SK-N-SH (cell line): ENCODE data around the gene NFE2.
A peak's percentile ranks its signal among the peaks of the same experiment; 100 is the strongest.

ENCODE experiments used
- CHD2 ChIP-seq: fragments of 150-350 bp; IDR thresholded peaks from 2 replicates; pipeline ENCODE4 v1.6.1; 2018; ENCODE audit warnings: low read length; ENCODE audit not compliant: partially characterized antibody
- CTCF ChIP-seq: fragments of 200-600 bp; sonication (generic); IDR thresholded peaks from 2 replicates; pipeline ENCODE4 v1.6.1; 2017; ENCODE audit warnings: antibody characterized with exemption, mild to moderate bottlenecking, moderate library complexity
- EZH2phosphoT487 ChIP-seq: fragments of 200-600 bp; sonication (generic); IDR thresholded peaks from 2 replicates; pipeline ENCODE4 v1.6.1; 2017; ENCODE audit warnings: low read depth, mixed run types, mild to moderate bottlenecking, antibody characterized with exemption, moderate library complexity, borderline replicate concordance
- MAX ChIP-seq: IDR thresholded peaks from 2 replicates; pipeline ENCODE4 v1.4.0; 2012; ENCODE audit warnings: low read depth
- POLR2AphosphoS5 ChIP-seq: IDR thresholded peaks from 2 replicates; pipeline ENCODE4 v1.6.1; 2012; ENCODE audit warnings: low read depth, low read length
- RCOR1 ChIP-seq: fragments of 150-350 bp; IDR thresholded peaks from 2 replicates; pipeline ENCODE4 v1.6.1; 2017; ENCODE audit warnings: antibody characterized with exemption, low read length
- TAF1 ChIP-seq: IDR thresholded peaks from 2 replicates; pipeline ENCODE4 v1.6.1; 2012; ENCODE audit warnings: low read depth, mild to moderate bottlenecking, low read length, moderate library complexity, borderline replicate concordance
- USF1 ChIP-seq: IDR thresholded peaks from 2 replicates; pipeline ENCODE4 v1.4.0; 2012; ENCODE audit warnings: low read depth, borderline replicate concordance
- TF ChIP-seq, protein P1 (sequence below): fragments of 150-350 bp; IDR thresholded peaks from 2 replicates; pipeline ENCODE4 v1.6.1; 2016; ENCODE audit warnings: mild to moderate bottlenecking, low read depth, low read length

DNA sequence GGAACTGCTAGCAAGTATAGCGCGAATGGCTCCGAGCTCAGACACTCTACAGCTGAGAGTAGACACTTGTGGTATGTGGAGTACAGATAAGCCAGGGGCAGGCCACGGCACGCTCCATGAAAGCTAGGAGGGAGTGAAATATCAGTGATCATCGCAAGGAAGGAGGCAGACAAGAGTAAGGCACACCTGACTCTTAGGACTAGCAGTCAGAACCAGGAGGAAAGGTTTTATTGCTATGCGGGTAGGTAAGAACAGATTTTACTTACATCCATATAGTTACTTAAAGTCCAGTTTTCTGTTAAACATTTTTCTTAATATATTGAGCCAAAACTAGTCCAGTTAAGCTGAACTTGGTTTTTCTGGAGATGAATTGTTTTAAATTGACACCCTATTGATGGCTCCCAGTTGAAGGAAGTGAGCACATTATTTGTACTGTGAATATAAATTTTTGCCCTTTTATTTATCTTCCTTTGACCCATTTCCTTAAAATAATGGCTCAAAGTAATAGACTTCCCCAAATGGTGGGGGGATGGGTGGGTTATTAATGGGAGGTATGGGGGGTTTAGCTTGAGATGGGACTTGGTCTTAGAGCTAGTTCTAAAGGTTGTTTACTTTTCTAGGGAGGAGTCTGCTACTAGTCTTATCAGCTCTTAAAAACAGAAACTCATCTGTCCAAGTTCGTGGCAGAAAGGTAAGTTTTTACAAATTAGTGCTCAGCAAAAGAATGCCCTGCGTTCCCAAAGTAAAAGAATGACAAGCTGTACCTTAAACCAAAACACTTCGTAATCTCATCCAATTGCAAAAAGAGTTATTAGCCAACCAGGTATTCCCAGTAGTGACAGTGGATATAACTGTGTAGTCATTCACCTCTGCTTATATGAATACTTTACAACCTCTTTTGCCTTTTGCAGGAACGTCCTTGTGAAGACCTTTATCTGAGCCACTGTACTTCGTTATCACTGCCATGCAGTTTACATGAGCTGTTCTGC is 14.5 kb downstream of the NFE2 start:
- no peak for TF ChIP-seq USF1
- no peak for TF ChIP-seq CTCF
- TF ChIP-seq CHD2 = no peak
- TF ChIP-seq MAX = no peak
- no peak for TF ChIP-seq TAF1
- TF ChIP-seq, protein P1, sequence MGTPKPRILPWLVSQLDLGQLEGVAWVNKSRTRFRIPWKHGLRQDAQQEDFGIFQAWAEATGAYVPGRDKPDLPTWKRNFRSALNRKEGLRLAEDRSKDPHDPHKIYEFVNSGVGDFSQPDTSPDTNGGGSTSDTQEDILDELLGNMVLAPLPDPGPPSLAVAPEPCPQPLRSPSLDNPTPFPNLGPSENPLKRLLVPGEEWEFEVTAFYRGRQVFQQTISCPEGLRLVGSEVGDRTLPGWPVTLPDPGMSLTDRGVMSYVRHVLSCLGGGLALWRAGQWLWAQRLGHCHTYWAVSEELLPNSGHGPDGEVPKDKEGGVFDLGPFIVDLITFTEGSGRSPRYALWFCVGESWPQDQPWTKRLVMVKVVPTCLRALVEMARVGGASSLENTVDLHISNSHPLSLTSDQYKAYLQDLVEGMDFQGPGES = no peak
- TF ChIP-seq RCOR1 = no peak
- no peak for TF ChIP-seq EZH2phosphoT487
- TF ChIP-seq POLR2AphosphoS5 = peak; percentile 44
